Activated T-cell treated with anti-CD3 and anti-CD28 coated beads, Interleukin-2, amount 50 U/mL, for 72 hours (primary cell): ENCODE measurements around the gene FCER2. TPM values are rescaled to one million over a fixed set of nuclear protein-coding genes. Genes with fewer than 3 reads are reported as not detected.
A peak's percentile ranks its signal among the peaks of the same experiment; 100 is the strongest.
"Not testable (repeated sequence)": the region's sequence is repeated elsewhere in the genome, so short reads cannot be mapped to it uniquely, and the experiment has no call there.

Experiments used
- ATAC-seq, 2 donors: fragments of 150-1000 bp; cut with Tn5 transposase; replicated peaks in 1 of 2; 2 replicates each; pipeline ENCODE4 v1.10.0; 2021; ENCODE audit warnings: moderate library complexity in 2 of 2, mild to moderate bottlenecking in 1 of 2
- DNase-seq, 2 donors: peaks; one replicate each; pipeline ENCODE4 v3.0.0; 2021 to 2022; ENCODE audit warnings: mixed read lengths in 1 of 2
- H3K27ac Mint-ChIP-seq: one replicate; pipeline ENCODE4 v1.8.0; 2022; ENCODE audit warnings: mild to moderate bottlenecking, moderate library complexity, mixed read lengths
- H3K27me3 Mint-ChIP-seq: one replicate; pipeline ENCODE4 v1.8.0; 2022; ENCODE audit warnings: low read depth, mixed read lengths
- H3K36me3 Mint-ChIP-seq, 2 donors: one replicate each; pipeline ENCODE4 v1.8.0; 2022; ENCODE audit warnings: mixed read lengths in 2 of 2, mild to moderate bottlenecking in 1 of 2; ENCODE audit not compliant: insufficient read depth in 2 of 2
- H3K4me1 Mint-ChIP-seq: one replicate; pipeline ENCODE4 v1.8.0; 2022; ENCODE audit warnings: low read depth, mixed read lengths
- H3K4me3 Mint-ChIP-seq, 2 donors: one replicate each; pipeline ENCODE4 v1.8.0; 2022; ENCODE audit warnings: mild to moderate bottlenecking in 2 of 2, mixed read lengths in 2 of 2, moderate library complexity in 2 of 2
- H3K9me3 Mint-ChIP-seq, 2 donors: one replicate each; pipeline ENCODE4 v1.8.0; 2022; ENCODE audit warnings: mixed read lengths in 2 of 2
- total RNA-seq, 2 donors: library from RNA; stranded (reverse); gene quantifications; one replicate each; pipeline ENCODE4 v1.2.3, GENCODE V29; 2022

The FCER2 gene
- total RNA-seq, 2 donors from 2014 or later: 2.3 to 7.7 TPM

GRCh38 chr19:7655581-7655980 is 46.4 kb downstream of the FCER2 start:
- no peaks in the 10 kb centered on the region for H3K36me3 Mint-ChIP-seq
- H3K27me3 Mint-ChIP-seq: peaks cover 4% of the 10 kb centered on the region
- ATAC-seq: no peak
- H3K9me3 Mint-ChIP-seq: no peaks in the 10 kb centered on the region
- H3K27ac Mint-ChIP-seq: no peak overlapping the region
- no peak for DNase-seq
- H3K4me1 Mint-ChIP-seq: peaks cover 46% of the 10 kb centered on the region
- H3K4me3 Mint-ChIP-seq: no peak overlapping the region

DNA sequence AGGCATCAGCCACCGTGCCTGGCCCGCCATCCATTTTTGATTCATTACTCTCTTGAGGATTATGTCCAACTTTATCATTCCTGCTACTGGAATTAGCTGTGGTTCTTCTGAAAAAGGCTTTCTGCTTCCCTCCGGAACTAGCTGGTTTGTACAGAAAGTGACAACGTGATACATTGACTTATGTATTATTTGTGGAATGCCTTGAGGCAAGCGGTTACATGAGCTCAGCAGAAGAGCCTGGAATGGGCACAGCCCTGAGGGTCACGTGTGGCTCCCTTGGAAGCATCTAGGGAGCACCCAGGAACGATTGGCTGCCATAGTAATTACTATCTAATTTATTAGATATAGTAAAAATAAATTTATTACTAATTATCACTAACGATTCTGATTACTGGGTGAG is 47.5 kb downstream of the FCER2 start:
- no peaks in the 10 kb centered on the region for H3K9me3 Mint-ChIP-seq
- H3K27ac Mint-ChIP-seq: no peak overlapping the region
- no peak for DNase-seq

GRCh38 chr19:7652061-7652641 is 49.8 kb downstream of the FCER2 start:
- Mint-ChIP-seq H3K36me3 (no peaks in the 10 kb centered on the region), H3K4me3 (peak overlapping the region; percentile 75 to 82), H3K27me3 (peaks cover 4% of the 10 kb centered on the region), H3K4me1 (peaks cover 32% of the 10 kb centered on the region), H3K27ac (no peak overlapping the region), H3K9me3 (no peaks in the 10 kb centered on the region)
- peak; percentile 88 to 89 for ATAC-seq
- peak; percentile 80 to 90 for DNase-seq

More for the DNA sequence above, 47.5 kb downstream of the FCER2 start:
- no peak overlapping the region for H3K4me3 Mint-ChIP-seq
- peaks cover 46% of the 10 kb centered on the region for H3K4me1 Mint-ChIP-seq
- no peaks in the 10 kb centered on the region for H3K36me3 Mint-ChIP-seq
- ATAC-seq: no peak
- peaks cover 4% of the 10 kb centered on the region for H3K27me3 Mint-ChIP-seq

DNA sequence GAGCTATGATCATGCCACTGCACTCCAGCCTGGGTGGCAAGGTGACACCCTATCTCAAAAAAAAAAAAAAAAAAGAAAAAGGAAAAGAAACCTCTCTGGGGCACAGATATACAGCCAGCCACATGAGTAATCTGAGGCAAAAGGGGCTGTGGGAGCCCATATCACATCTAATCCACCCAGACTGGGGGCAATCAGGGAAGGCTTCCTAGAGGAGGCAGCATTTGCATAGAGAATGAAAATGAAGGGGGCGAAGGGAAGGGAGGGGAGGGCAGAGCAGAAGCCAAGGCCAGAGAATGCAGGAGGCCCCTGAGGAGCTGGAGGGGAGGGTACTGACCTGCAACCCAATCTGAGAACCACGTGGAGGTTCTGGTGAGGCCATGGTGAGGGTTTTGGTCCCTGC is 51.8 kb downstream of the FCER2 start:
- ATAC-seq: no peak
- H3K4me1 Mint-ChIP-seq: peaks cover 15% of the 10 kb centered on the region
- H3K27me3 Mint-ChIP-seq: peaks cover 4% of the 10 kb centered on the region
- peaks cover 0 to 3% of the 10 kb centered on the region in 2 donors for H3K36me3 Mint-ChIP-seq
- no peaks in the 10 kb centered on the region for H3K9me3 Mint-ChIP-seq
- no peak for DNase-seq
- no peak overlapping the region for H3K4me3 Mint-ChIP-seq
- H3K27ac Mint-ChIP-seq: no peak overlapping the region

- DNase-seq (no peak), ATAC-seq (no peak)
- peaks cover 4% of the 10 kb centered on the region for H3K27me3 Mint-ChIP-seq
- H3K4me3 Mint-ChIP-seq: no peak overlapping the region
- H3K9me3 Mint-ChIP-seq: no peaks in the 10 kb centered on the region
- H3K36me3 Mint-ChIP-seq: peaks cover 0 to 3% of the 10 kb centered on the region in 2 donors
- H3K27ac Mint-ChIP-seq: no peak overlapping the region
- H3K4me1 Mint-ChIP-seq: peaks cover 15% of the 10 kb centered on the region
These were observed 53.5 kb downstream of the FCER2 start for GRCh38 chr19:7648265-7649014.

DNA sequence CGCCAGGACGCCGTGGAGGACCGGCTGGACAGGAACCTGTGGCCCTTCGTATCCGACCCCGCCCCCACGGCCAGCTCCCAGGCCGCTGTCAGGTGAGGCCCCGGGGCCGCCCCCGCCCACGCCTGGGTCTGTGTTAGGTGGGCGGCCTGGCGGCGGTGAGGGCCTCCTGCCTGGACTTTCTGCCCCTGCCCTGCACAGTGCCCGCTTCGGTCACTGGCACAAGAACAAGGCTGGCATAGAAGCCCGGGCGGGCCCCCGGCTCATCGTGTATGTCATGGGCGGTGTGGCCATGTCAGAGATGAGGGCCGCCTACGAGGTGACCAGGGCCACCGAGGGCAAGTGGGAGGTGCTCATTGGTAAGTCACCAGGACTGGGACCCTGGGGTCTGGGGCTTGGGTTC is 54.8 kb downstream of the FCER2 start:
- Mint-ChIP-seq H3K27ac (no peak overlapping the region), H3K4me3 (no peak overlapping the region), H3K27me3 (no peaks in the 10 kb centered on the region), H3K36me3 (peaks cover 0 to 3% of the 10 kb centered on the region in 2 donors), H3K4me1 (peaks cover 4% of the 10 kb centered on the region), H3K9me3 (no peaks in the 10 kb centered on the region)
- no peak for ATAC-seq
- no peak for DNase-seq

DNA sequence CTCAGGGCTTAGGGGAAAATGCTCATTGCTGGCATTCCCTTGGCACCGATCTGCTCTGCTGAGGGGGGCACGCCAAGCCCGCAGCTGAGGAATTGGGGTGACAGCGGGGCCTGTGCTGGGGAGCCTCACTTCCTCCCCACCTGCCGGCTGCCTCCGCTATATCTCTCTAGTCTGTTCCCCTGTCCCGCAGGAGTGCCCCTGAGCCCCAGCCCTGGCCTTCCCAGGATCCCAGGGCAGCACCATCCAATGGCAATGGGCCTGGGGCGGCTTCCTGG is 55.6 kb downstream of the FCER2 start:
- H3K4me3 Mint-ChIP-seq: no peak overlapping the region
- H3K36me3 Mint-ChIP-seq: peaks cover 0 to 3% of the 10 kb centered on the region in 2 donors
- no peak overlapping the region for H3K27ac Mint-ChIP-seq
- ATAC-seq (no peak), DNase-seq (no peak)
- H3K27me3 Mint-ChIP-seq: no peaks in the 10 kb centered on the region
- H3K9me3 Mint-ChIP-seq: no peaks in the 10 kb centered on the region
- no peaks in the 10 kb centered on the region for H3K4me1 Mint-ChIP-seq

- no peaks in the 10 kb centered on the region for H3K9me3 Mint-ChIP-seq
- H3K4me1 Mint-ChIP-seq: no peaks in the 10 kb centered on the region
- H3K27me3 Mint-ChIP-seq: no peaks in the 10 kb centered on the region
- no peak overlapping the region for H3K4me3 Mint-ChIP-seq
- DNase-seq (no peak), ATAC-seq (no peak)
- peaks cover 0 to 3% of the 10 kb centered on the region in 2 donors for H3K36me3 Mint-ChIP-seq
- H3K27ac Mint-ChIP-seq: no peak overlapping the region
These were observed 56.1 kb downstream of the FCER2 start for GRCh38 chr19:7645656-7646425.

- Mint-ChIP-seq H3K27me3 (no peaks in the 10 kb centered on the region), H3K4me1 (peaks cover 1% of the 10 kb centered on the region), H3K4me3 (no peak overlapping the region), H3K36me3 (peaks cover 2 to 4% of the 10 kb centered on the region in 2 donors), H3K27ac (no peak overlapping the region), H3K9me3 (peaks cover 0 to under 1% of the 10 kb centered on the region in 2 donors)
- DNase-seq (no peak), ATAC-seq (no peak)
These were observed 56.8 kb downstream of the FCER2 start for GRCh38 chr19:7645163-7645562.

DNA sequence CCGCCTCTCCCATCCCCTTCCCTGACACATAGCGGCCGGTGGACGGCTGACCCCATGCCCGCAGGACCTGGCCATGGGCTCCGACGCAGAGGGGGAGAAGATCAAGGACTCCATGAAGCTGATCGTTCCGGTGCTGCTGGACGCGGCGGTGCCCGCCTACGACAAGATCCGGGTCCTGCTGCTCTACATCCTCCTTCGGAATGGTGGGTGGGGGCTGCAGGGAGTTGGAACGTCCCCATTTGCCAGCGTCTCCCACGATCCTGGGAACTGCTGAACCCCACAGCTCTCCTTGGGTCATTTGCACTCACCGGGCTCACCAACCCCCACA is 57.4 kb downstream of the FCER2 start:
- DNase-seq (no peak), ATAC-seq (no peak)
- Mint-ChIP-seq H3K36me3 (peaks cover 8 to 9% of the 10 kb centered on the region in 2 donors), H3K4me1 (peaks cover 7% of the 10 kb centered on the region), H3K9me3 (peaks cover 4% of the 10 kb centered on the region in 2 donors), H3K27me3 (no peaks in the 10 kb centered on the region), H3K4me3 (no peak overlapping the region), H3K27ac (no peak overlapping the region)

- H3K4me3 Mint-ChIP-seq, H3K4me1 Mint-ChIP-seq, ATAC-seq: not testable (repeated sequence)
These were observed 58.0 kb downstream of the FCER2 start for GRCh38 chr19:7643629-7644549.

DNA sequence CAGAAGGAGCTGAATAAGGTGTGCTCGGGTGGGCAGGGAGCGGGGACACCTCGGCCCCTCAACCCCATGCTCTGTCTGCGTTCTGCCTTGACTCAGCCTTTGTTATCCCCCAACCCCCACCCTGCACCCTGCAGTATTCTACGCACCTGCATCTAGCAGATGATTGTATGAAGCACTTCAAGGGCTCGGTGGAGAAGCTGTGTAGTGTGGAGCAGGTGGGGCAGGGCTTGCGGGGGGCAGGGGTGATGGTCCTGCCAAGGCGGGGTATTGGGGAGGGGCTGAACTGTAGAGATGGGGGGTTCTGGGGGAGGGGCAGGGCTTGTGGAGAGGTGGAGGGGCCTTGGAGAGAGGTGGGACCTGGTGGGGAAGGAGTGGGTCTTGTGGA is 58.9 kb downstream of the FCER2 start:
- Mint-ChIP-seq H3K27ac (no peak overlapping the region), H3K4me3 (no peak overlapping the region), H3K27me3 (no peaks in the 10 kb centered on the region), H3K9me3 (peaks cover 4% of the 10 kb centered on the region in 2 donors), H3K36me3 (peaks cover 8 to 10% of the 10 kb centered on the region in 2 donors), H3K4me1 (peaks cover 19% of the 10 kb centered on the region)
- no peak for DNase-seq
- ATAC-seq: no peak

More at GRCh38 chr19:7643629-7644549, 58.0 kb downstream of the FCER2 start:
- DNase-seq: peak; percentile 19 to 23
- not testable (repeated sequence) for H3K27ac Mint-ChIP-seq, H3K36me3 Mint-ChIP-seq, H3K27me3 Mint-ChIP-seq, H3K9me3 Mint-ChIP-seq
